Cardiac muscle cell (in vitro differentiated cells and primary cell): ENCODE data around the gene PHLDB2. TPM values are rescaled to one million over a fixed set of nuclear protein-coding genes. Genes with fewer than 3 reads are reported as not detected.

ENCODE experiments used
- DNase-seq, 2 donors: peaks; one replicate each; pipeline versions ENCODE4 v3.0.0 to v3.0.0-alpha.2; 2010 to 2017; ENCODE audit warnings: low read depth in 1 of 2, low spot score in 1 of 2
- H3K27ac ChIP-seq: fragments of 200-600 bp; sonication (generic); 2 replicates; pipeline ENCODE4 v1.5.1; 2016
- H3K27me3 ChIP-seq: fragments of 200-600 bp; sonication (generic); 2 replicates; pipeline ENCODE4 v1.6.0; 2016; ENCODE audit warnings: control low read depth
- H3K36me3 ChIP-seq: fragments of 200-600 bp; sonication (generic); 2 replicates; pipeline ENCODE4 v1.5.1; 2016; ENCODE audit warnings: control low read depth
- H3K4me1 ChIP-seq: fragments of 200-600 bp; sonication (generic); 2 replicates; pipeline ENCODE4 v1.8.1; 2017; ENCODE audit warnings: low read depth, mild to moderate bottlenecking, mixed run types
- H3K4me3 ChIP-seq: fragments of 200-600 bp; sonication (generic); 2 replicates; pipeline ENCODE4 v1.5.1; 2016; ENCODE audit warnings: mild to moderate bottlenecking
- H3K9me3 ChIP-seq: fragments of 200-600 bp; sonication (generic); 2 replicates; pipeline ENCODE4 v1.5.1; 2017; ENCODE audit warnings: low read depth, mild to moderate bottlenecking, control low read depth
- CTCF ChIP-seq: IDR thresholded peaks from 2 replicates; pipeline ENCODE4 v1.5.1; 2012; ENCODE audit warnings: low read depth, mild to moderate bottlenecking, low read length
- polyA plus RNA-seq: library from polyadenylated mRNA; unstranded; fragments of >200 nt; fragmentation: Nextera tagmentation; extraction: Ambion mirVana; gene quantifications from 2 replicates; pipeline ENCODE4 v1.2.1, GENCODE V29; 2016
- total RNA-seq: library from RNA; depleted of rRNA; stranded (reverse); fragments of >200 nt; gene quantifications from 2 replicates; pipeline ENCODE4 v1.2.3, GENCODE V29; 2016

The PHLDB2 gene
- total and polyA plus RNA-seq, 2 experiments from 2014 or later: 11.3 to 27.2 TPM

- Histone ChIP-seq H3K4me3 (no peak overlapping the region), H3K27ac (no peak overlapping the region), H3K9me3 (no peaks in the 10 kb centered on the region), H3K27me3 (no peaks in the 10 kb centered on the region), H3K36me3 (no peaks in the 10 kb centered on the region), H3K4me1 (no peaks in the 10 kb centered on the region)
- TF ChIP-seq CTCF: peak; percentile 52
- peak; percentile 27 to 67 for DNase-seq
These were observed 36.0 kb downstream of the PHLDB2 start for GRCh38 chr3:111895071-111895470.

- Histone ChIP-seq H3K27me3 (no peaks in the 10 kb centered on the region), H3K36me3 (no peaks in the 10 kb centered on the region), H3K9me3 (no peaks in the 10 kb centered on the region), H3K27ac (no peak overlapping the region), H3K4me3 (no peak overlapping the region), H3K4me1 (no peaks in the 10 kb centered on the region)
- TF ChIP-seq CTCF: no peak
- no peak for DNase-seq
These were observed 40.9 kb downstream of the PHLDB2 start for GRCh38 chr3:111899966-111900365.

- Histone ChIP-seq H3K27ac (no peak overlapping the region), H3K4me3 (no peak overlapping the region), H3K9me3 (no peaks in the 10 kb centered on the region), H3K27me3 (no peaks in the 10 kb centered on the region), H3K4me1 (no peaks in the 10 kb centered on the region), H3K36me3 (no peaks in the 10 kb centered on the region)
- peak in 1 of 2 donors; percentile 20 for DNase-seq
- no peak for TF ChIP-seq CTCF
These were observed 42.6 kb downstream of the PHLDB2 start for GRCh38 chr3:111901637-111902036.

GRCh38 chr3:111902534-111902933 is 43.5 kb downstream of the PHLDB2 start:
- DNase-seq: no peak
- no peak for TF ChIP-seq CTCF
- Histone ChIP-seq H3K4me1 (no peaks in the 10 kb centered on the region), H3K27ac (no peak overlapping the region), H3K4me3 (no peak overlapping the region), H3K9me3 (no peaks in the 10 kb centered on the region), H3K27me3 (no peaks in the 10 kb centered on the region), H3K36me3 (no peaks in the 10 kb centered on the region)

- Histone ChIP-seq H3K27me3 (no peaks in the 10 kb centered on the region), H3K36me3 (no peaks in the 10 kb centered on the region), H3K9me3 (no peaks in the 10 kb centered on the region), H3K27ac (no peak overlapping the region), H3K4me3 (no peak overlapping the region), H3K4me1 (peaks cover 2% of the 10 kb centered on the region)
- DNase-seq: peak in 1 of 2 donors; percentile 59
- TF ChIP-seq CTCF: no peak
These were observed 44.0 kb downstream of the PHLDB2 start for GRCh38 chr3:111903067-111903511.
